ENCODE data around the gene CCDC91.

GRCh38 chr12:28374556-28374955, 184.3 kb downstream of the CCDC91 start:
- no peak for TF ChIP-seq POLR2A (IDR thresholded peaks at IDR 0.05; ENCODE audit: low read depth, low read length)
- TF ChIP-seq POLR2AphosphoS5 (IDR thresholded peaks at IDR 0.05; ENCODE audit: low read depth, low read length): no peak
